Muscle of leg (tissue), 11 donors: ENCODE data around the gene MAEA. TPM values are rescaled to one million over a fixed set of nuclear protein-coding genes. Genes with fewer than 3 reads are reported as not detected.

Experiments
- DNase-seq: peaks from one replicate; pipeline ENCODE4 v3.0.0; 2013
- H3K27ac ChIP-seq: one replicate; pipeline ENCODE4 v1.5.1; 2013; ENCODE audit warnings: mild to moderate bottlenecking, low read length, control low read depth
- H3K27me3 ChIP-seq: one replicate; pipeline ENCODE4 v1.6.1; 2013; ENCODE audit warnings: low read length; ENCODE audit not compliant: control insufficient read depth, insufficient read depth
- H3K36me3 ChIP-seq: one replicate; pipeline ENCODE4 v1.6.1; 2013; ENCODE audit warnings: low read length; ENCODE audit not compliant: control insufficient read depth, insufficient read depth
- H3K4me1 ChIP-seq: one replicate; pipeline ENCODE4 v1.6.1; 2013; ENCODE audit warnings: low read length; ENCODE audit not compliant: control insufficient read depth, insufficient read depth
- H3K4me3 ChIP-seq: one replicate; pipeline ENCODE4 v1.5.1; 2013; ENCODE audit warnings: low read length, control low read depth
- H3K9me3 ChIP-seq: replicated peaks from 2 replicates; pipeline ENCODE4 v1.6.1; 2013; ENCODE audit warnings: low read depth, low read length; ENCODE audit not compliant: control insufficient read depth
- WGBS: methylation state at CpG from one replicate; pipeline ENCODE4 v1.1.5; 2013; ENCODE audit warnings: missing lambda C conversion rate; ENCODE audit not compliant: insufficient coverage; 5-methylcytosine and 5-hydroxymethylcytosine counted together
- polyA plus RNA-seq, 8 donors: library from polyadenylated mRNA; unstranded; fragments of 120-200 nt; gene quantifications; one replicate each; pipeline versions ENCODE4 v1.2.1 to v1.2.3, GENCODE V29; 2013; ENCODE audit warnings: inconsistent platforms in 1 of 8, low replicate concordance in 1 of 8; ENCODE audit not compliant: insufficient read length in 8 of 8, insufficient read depth in 1 of 8
- total RNA-seq: library from RNA; stranded (reverse); fragments of 120-200 nt; gene quantifications from one replicate; pipeline ENCODE4 v1.2.4, GENCODE V29; 2013

Gene MAEA
- total and polyA plus RNA-seq, 9 donors, result 30.5 to 49.6 (median 40.8) TPM

DNA sequence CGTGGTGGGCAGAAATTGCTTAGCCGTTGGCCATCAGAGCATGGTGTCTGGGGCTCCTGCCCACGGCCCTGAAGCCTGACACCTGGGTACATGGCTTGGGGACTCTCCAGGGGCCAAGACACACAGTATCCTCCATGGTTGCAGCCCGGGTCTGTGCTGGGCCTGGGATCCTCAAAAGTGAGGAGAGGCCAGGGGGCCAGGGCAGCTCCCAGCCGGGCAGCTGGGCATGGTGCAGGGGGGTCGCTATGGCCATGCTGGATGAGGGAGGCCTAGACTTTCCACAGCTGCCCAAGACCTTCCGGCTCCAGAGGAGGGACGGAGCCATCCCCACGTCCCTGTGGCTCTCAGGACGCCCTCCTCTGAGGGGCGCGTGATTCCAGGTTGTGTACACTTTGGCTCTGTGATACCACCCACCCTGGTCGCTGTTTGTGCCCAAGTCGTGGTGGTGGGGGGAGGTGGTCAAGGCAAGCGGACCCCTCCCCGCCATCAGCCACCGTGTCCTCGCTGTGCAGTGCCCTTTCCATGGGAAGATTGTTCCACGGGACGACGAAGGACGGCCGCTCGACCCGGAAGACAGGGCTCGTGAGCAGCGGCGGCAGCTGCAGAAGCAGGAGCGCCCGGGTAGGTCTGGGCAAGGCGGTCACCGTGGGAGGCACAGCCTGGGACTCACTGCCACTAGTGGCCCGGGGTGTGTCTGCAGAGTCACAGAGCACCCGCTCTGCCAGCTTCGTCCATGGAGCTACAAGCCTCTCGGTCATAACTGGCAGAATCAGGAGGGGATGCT lies 90.9 kb downstream of the MAEA start:
- Histone ChIP-seq H3K27ac (no peak overlapping the region), H3K4me3 (no peak overlapping the region), H3K36me3 (peaks cover 15% of the 10 kb centered on the region), H3K27me3 (no peaks in the 10 kb centered on the region), H3K9me3 (no peaks in the 10 kb centered on the region), H3K4me1 (peaks cover 24% of the 10 kb centered on the region)
- DNase-seq, result no peak
- WGBS, result 88% methylated on average over 28 of the region's 36 CpGs

DNA sequence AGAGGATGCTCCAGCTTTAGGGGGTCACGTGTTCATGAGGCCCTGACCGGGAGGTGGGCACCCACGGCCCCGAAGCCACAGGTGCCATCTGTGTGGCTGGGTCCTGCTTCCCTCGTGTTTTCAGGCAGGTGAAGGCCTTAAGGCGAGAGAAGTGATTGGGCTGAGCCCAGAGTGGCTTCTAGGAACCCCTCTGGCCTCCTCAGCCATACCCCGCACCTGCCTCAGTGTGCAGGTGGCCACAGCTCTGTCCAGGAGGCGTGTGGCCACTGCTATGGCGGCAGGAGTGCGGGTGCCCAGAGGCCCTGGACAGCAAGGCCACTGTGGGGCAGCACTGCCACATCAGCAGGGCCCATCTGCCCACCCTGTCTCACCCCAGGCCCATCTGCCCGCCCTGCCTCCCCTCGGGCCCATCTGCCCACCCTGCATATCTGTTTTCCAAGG lies 91.5 kb downstream of the MAEA start:
- WGBS, result 89% methylated on average over 10 of the region's 12 CpGs
- H3K27ac ChIP-seq, result no peak overlapping the region
- H3K4me1 ChIP-seq, result peaks cover 18% of the 10 kb centered on the region
- no peaks in the 10 kb centered on the region for H3K9me3 ChIP-seq
- H3K36me3 ChIP-seq, result peaks cover 15% of the 10 kb centered on the region
- no peak for DNase-seq
- no peaks in the 10 kb centered on the region for H3K27me3 ChIP-seq
- no peak overlapping the region for H3K4me3 ChIP-seq

GRCh38 chr4:1381944-1382541 lies 92.4 kb downstream of the MAEA start:
- no peak for DNase-seq
- no peaks in the 10 kb centered on the region for H3K9me3 ChIP-seq
- H3K4me3 ChIP-seq, result no peak overlapping the region
- 90% methylated on average over 24 of the region's 24 CpGs for WGBS
- H3K27ac ChIP-seq, result no peak overlapping the region
- H3K4me1 ChIP-seq, result peaks cover 10% of the 10 kb centered on the region
- H3K27me3 ChIP-seq, result no peaks in the 10 kb centered on the region
- H3K36me3 ChIP-seq, result peaks cover 15% of the 10 kb centered on the region

DNA sequence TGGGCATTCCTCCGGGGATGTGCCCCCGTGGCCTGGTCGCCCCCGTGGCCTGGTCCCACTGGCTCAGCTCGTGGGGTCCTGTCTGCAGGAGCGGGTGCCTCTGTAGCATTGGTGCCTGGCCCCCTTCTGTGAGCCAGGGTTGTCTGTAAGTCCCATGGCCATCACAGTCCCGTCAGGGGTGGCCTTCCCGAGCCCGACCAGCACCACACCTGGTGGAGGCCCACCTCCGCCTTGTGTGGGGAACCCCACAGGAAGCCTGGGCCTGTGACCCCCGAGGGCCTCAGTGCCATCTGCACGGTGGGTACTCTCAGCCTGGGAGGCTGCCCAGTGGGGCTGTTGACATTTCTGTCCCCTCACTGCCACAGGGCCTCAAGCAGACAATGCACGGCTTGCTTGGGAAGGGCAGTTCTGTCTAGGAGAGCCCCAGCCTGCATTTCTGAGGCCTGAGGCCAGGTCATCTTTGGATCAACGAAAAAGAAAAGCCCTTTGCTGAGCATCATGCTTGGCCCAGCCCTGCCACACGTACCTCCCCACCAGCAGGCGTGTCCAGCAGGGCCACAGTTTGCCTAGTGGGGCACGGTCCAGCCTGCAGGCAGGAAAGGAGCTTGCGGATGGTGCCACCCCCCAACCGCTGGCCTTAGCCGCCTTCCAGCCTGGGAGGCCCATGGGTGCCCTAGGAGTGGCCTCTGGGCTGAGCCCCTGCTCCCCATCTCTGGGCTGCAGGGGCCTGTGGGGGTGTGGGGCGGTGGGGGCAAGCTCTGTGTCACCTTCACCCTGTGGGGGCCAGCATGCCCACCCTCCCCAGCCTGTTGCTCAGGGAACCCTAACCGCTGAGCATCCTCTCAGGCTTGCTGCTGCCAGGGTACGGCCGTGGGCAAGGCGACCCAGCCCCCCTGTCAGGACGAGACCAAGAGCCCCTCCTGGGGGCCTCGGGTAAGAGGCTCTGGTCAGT lies 93.4 kb downstream of the MAEA start:
- 79% methylated on average over 23 of the region's 27 CpGs for WGBS
- H3K4me3 ChIP-seq, result no peak overlapping the region
- no peaks in the 10 kb centered on the region for H3K9me3 ChIP-seq
- no peak overlapping the region for H3K27ac ChIP-seq
- peaks cover 15% of the 10 kb centered on the region for H3K36me3 ChIP-seq
- DNase-seq, result no peak
- H3K4me1 ChIP-seq, result no peaks in the 10 kb centered on the region
- H3K27me3 ChIP-seq, result no peaks in the 10 kb centered on the region

GRCh38 chr4:1383728-1384591 lies 94.3 kb downstream of the MAEA start:
- Histone ChIP-seq H3K36me3 (peaks cover 15% of the 10 kb centered on the region), H3K27ac (no peak overlapping the region), H3K27me3 (no peaks in the 10 kb centered on the region), H3K4me3 (no peak overlapping the region), H3K4me1 (no peaks in the 10 kb centered on the region), H3K9me3 (no peaks in the 10 kb centered on the region)
- 90% methylated on average over 34 of the region's 34 CpGs for WGBS
- no peak for DNase-seq

DNA sequence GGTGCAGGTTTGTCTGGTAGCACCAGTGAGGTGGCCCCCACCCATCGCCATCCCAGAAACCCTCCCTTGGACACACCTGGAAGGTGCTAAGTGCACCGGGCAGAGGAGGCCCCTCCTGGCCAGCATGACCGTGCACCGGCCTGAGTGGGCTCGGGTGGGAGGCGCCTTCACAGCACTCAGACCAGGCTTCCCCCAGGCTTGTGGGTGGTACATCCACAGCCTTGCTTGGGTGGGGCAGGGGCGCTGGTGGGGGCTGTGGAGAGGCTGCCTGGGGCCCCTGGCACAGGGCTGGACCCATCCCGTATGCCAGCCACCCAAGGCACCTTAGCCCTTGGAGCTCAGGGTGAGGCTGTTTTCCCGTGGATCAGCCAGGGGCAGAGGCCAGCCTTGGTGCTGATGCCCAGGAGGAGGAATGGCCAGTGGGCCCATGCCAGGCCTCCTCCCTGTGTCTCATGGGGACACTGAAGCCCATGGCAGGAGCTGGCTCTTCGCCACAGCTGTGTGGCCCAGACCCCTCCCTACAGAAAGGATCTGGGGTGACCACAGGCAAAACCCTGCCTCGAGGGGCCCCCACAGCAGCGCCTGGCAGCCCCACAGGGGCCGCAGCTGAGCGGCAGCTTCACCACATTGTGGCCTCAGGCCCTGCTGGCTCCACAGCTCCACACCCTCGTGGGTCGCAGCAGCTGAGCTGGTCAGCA lies 95.1 kb downstream of the MAEA start:
- no peak for DNase-seq
- 90% methylated on average over 9 of the region's 16 CpGs for WGBS
- Histone ChIP-seq H3K9me3 (peaks cover 2% of the 10 kb centered on the region), H3K36me3 (peaks cover 15% of the 10 kb centered on the region), H3K4me3 (no peak overlapping the region), H3K4me1 (no peaks in the 10 kb centered on the region), H3K27ac (no peak overlapping the region), H3K27me3 (no peaks in the 10 kb centered on the region)

DNA sequence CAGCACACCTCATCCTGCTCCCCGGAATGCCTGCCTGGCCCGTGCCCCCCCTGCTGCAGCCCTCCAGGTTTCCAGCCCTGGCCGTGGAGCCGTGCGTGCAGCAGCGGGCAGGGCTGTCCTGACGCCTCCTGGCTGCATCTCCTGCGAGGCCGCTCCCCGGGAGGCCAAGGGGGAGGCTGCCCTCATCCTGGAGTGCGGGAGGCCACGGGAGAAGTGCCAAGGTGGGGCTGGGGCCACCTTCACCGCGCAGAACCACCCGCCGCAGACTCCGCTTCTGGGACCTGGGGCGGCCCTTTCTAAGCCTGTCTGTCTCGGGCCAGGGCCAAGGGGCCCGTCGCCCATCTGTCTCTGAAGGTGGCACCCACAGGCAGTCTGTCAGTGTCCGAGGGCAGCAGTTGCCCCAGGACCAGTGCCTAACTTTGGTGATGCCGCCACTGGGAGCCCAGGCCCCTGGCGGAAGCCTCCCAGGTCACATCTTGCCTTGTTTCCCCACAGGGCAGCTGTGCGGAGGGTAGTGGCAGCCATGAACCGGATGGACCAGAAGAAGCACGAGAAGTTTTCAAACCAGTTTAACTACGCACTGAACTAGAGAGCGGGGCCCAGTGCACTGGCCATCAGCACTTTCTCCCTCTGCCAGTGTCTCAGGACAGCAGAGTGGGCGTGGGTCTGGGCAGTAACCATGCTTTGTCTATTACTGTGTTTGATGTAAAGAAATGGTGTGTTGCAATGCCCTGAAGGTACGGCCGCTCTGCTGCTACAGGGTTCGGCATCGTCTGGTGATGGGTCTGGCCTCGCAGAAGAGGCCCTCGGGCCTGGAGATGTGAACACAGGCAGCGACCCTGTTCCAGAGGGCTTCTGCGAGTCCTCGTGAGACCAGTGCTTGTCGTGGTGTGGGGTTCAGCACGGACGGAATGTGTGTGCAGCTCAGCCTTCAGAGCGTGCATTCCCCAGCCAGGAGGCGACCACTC lies 96.0 kb downstream of the MAEA start:
- Histone ChIP-seq H3K27ac (no peak overlapping the region), H3K36me3 (peaks cover 15% of the 10 kb centered on the region), H3K4me3 (no peak overlapping the region), H3K27me3 (no peaks in the 10 kb centered on the region), H3K4me1 (no peaks in the 10 kb centered on the region), H3K9me3 (peaks cover 2% of the 10 kb centered on the region)
- 93% methylated on average over 44 of the region's 44 CpGs for WGBS
- no peak for DNase-seq
